DMS 273 (cell line): ENCODE measurements around the gene KLK6.

ENCODE experiments used
- DNase-seq: peaks from one replicate; lab custom pipeline; 2025; ENCODE audit not compliant: unreplicated experiment; lab: John Stamatoyannopoulos, UW

KLK6 gene

DNA sequence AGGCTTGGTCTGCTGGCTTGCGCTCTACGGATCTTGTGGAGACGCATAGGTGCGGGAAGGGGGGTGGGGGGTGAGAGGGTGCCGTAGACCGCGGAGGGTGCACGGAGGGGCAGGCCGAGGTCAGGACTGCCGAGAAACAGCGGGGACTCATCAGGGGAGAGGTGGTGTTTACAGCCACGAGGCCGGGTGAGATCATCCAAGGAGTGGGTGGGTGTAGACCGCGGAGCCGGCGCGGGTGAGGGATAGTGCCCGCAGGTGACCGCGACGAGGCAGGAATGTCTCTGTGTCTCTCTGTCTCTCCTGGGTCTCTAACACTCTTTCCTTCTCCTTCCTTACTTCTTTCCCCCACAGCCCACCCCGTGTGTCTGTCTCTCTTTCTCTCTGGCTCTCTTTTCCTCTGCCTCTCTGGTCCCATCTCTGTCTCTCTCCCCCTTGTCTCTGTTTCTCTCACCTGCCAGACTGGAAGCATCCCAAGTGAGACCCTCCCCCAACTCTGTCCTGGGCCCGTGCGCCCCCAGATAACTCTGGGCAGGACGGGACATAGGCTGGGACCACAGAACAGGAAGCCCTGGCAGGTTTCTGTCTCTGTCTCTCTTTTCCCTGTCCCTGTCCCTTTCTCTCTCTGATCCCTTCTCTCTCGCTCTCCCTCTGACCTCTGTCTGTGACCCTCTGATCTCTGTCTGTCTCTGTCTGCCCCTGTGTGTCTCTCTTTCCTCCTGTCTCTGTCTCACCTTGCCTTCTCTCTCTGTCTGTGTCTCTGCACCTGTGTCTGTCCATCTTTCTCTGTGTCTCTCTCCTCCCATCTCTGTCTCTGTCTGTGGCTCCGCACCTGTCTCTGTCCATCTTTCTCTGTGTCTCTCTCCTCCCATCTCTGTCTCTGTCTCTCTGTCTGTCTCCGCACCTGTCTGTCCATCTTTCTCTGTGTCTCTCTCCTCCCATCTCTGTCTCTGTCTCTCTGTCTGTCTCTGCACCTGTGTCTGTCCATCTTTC lies 56.4 kb downstream of the KLK6 start:
- DNase-seq = no peak

DNA sequence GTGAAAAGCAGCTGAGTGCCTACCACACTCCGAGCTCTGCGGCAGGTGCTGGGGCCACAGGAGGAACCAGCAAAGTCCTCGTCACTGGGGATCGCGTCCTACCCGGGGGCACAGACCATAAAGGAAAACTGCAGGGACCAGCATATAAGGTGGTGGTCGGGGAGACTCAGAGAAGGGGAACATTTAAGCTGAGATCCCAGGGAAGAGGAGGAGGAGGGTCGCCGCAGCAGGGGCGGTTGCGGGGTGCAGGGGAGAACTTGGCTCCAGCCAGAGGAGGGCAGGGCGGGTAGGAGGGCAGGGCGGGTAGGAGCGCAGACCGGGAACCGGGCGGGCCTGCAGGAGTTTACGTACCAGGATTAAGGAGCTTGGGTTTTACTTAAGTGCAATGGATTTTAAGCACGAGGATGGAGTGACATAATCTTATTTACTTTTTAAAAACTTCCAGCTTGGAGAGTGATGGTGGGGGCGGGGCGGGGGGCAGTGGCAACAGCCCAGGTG lies 57.2 kb downstream of the KLK6 start:
- DNase-seq = no peak

DNA sequence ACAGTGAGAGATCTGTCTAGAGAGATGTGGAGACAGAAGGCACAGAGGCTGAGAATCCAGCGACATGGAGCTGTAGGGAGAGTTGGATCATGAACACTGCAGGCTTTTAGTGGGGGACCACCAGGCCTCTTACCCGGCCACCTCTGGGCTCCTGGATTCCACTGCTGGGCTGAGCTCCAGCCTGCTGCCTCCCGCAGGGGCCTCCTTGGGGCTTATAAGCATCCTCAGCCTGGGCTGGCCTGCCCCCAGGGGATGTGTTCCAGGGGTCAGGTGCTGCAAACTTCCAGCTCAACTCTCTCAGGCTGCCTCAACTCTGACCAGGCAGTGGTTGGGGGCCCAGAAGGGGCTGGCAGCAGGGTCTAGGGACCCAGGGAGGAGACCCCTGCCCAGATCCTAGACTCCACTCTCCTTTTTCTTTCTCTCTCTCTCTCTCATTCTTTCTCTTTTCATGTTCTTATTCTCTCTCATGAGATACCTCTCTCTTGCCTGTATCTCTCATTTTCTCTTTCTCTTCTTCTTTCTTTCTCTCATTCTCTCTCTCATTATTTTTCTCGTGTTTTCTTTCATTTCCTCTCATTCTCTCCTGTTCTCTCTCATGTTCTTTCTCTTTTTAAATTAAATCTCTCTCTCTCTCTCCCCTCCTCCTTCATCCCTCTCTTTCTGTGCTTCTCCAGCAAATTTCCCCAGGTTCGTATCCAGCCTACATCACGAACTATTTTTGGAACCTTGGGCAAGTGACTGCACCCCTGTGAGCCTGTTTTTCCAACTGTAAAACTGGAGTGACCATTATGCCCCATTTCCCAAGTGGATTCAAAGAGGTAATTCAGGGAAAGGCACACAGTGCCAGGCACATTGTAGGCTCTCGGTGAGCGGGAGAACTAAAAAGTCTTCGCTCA lies 57.9 kb downstream of the KLK6 start, which contains the start of gene KLK4:
TSS of gene KLK4 (minus strand) at position 190 of the 896 bp plus-strand sequence. CDS start 657 bp downstream, outside the sequence.
- no peak for DNase-seq

DNA sequence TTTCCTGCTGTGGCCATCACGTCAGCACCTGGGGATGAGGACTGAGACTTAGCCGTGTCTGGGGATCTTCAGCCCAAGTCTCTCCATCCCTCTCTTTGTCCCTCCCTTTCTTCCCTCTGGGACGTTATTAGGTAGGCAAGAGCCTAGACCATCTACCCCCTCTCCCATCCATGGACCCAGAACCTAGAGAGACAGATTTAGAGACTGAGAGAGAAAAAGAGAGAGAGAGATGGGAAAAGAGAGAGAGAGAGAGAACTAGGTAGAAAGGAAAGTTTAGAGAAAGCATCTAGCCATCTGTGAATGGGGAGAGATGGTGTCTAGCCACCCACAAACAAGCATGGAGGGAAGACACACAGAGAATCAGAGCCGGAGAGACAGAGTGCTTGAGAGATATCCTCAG lies 58.7 kb downstream of the KLK6 start:
- DNase-seq = no peak

DNA sequence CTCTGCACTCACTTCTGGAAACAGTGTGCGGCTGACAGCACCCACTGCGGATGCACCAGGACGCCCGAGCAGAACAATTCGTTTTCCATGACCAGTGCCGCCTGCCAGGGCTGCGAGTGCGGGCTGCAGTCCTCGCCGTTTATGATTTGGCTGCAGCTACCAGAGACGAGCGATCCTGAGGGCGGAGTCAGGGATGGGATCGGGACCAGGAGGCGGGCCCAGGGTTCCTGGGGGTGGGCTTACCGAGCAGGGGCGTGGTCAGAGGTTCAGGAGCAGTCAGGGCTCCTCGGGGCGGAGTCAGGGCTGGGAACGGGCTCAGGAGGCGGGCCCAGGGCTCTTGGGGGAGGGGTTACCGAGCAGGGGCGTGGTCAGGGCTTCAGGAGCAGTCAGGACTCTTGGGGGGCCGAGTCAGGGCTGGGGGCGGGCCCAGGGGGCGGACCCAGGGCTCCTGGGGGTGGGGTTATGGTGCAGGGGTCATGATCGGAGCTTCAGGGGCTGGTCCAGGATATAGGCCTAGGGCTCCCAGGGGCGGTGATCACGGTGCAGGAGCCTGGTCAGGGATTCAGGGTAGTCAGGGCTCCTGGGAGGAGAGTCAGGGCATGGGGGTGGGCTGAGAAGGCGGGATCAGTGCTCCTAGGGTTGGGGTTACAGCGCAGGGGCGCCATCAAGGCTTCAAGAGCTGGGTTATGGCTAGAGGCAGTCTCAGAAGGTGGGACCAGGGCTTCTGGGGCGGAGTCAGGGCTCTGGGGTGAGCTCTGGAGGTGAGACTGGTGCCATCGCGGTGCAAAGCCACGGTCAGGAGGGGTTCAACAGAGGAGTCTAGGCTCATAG lies 59.9 kb downstream of the KLK6 start:
- DNase-seq = peak; percentile 42
